A549 (cell line): ENCODE data around the gene CFAP46. TPM values are rescaled to one million over a fixed set of nuclear protein-coding genes. Genes with fewer than 3 reads are reported as not detected.
A peak's percentile ranks its signal among the peaks of the same experiment; 100 is the strongest.

Experiments used
- ATAC-seq, 2 experiments: fragments of 200-7000 bp in 1 of 2; fragments of >200 bp in 1 of 2; cut with Nextera tagmentation in 1 of 2; cut with Tn5 transposase in 1 of 2; 3 replicates each; pipeline versions ENCODE4 v1.8.0 to v1.9.1; 2018 to 2020; ENCODE audit warnings: mild to moderate bottlenecking in 1 of 2, moderate library complexity in 1 of 2
- CTCF ChIA-PET: fragments of 300-600 bp; sonication (Branson Sonifier 250); formaldehyde crosslinking; extraction: SDS; loops from one replicate; lab custom pipeline; 2021; ENCODE audit warnings: antibody characterized with exemption, inconsistent platforms; lab: Yijun Ruan, JAX
- POLR2A ChIA-PET: fragments of 350-600 bp; formaldehyde crosslinking; extraction: SDS; loops from one replicate; lab custom pipeline; 2021; ENCODE audit warnings: antibody characterized with exemption, inconsistent platforms; lab: Yijun Ruan, JAX
- DNase-seq, 2 experiments: peaks; one replicate each; pipeline versions ENCODE4 v3.0.0 to v3.0.0-alpha.2; 2011 to 2016; ENCODE audit warnings: low read depth in 1 of 2, low spot score in 1 of 2
- FAIRE-seq: peaks from 2 replicates; lab custom pipeline; 2011; peaks lifted over from hg19 to GRCh38; lab: Jason Lieb, UNC
- H3K27ac ChIP-seq, 2 experiments: fragments of >200 bp; sonication (Bioruptor Twin); formaldehyde crosslinking; 3 replicates each; pipeline ENCODE4 v1.5.1; 2016 to 2017
- H3K4me1 ChIP-seq: fragments of >200 bp; sonication (Bioruptor Twin); formaldehyde crosslinking; 3 replicates; pipeline ENCODE4 v1.6.1; 2016
- H3K4me2 ChIP-seq: fragments of >200 bp; sonication (Bioruptor Twin); formaldehyde crosslinking; 3 replicates; pipeline ENCODE4 v1.6.1; 2016
- H3K4me3 ChIP-seq: fragments of >200 bp; sonication (Bioruptor Twin); formaldehyde crosslinking; 3 replicates; pipeline ENCODE4 v1.5.1; 2016
- H3K9me3 ChIP-seq: fragments of >200 bp; sonication (Bioruptor Twin); formaldehyde crosslinking; 3 replicates; pipeline ENCODE4 v1.6.1; 2016
- CBX8 ChIP-seq: fragments of 200-600 bp; sonication (generic); IDR thresholded peaks from 2 replicates; pipeline ENCODE4 v1.6.1; 2016
- CEBPB ChIP-seq, 2 experiments: fragments of >200 bp in 1 of 2; sonication (Bioruptor Twin) in 1 of 2; formaldehyde crosslinking in 1 of 2; IDR thresholded peaks; 2 replicates each; pipeline ENCODE4 v1.6.1; 2012 to 2016
- CHD4 ChIP-seq: fragments of 200-600 bp; sonication (generic); IDR thresholded peaks from 2 replicates; pipeline ENCODE4 v1.6.1; 2016; ENCODE audit warnings: antibody characterized with exemption, mild to moderate bottlenecking, borderline replicate concordance
- E2F6 ChIP-seq: IDR thresholded peaks from 2 replicates; pipeline ENCODE4 v1.6.1; 2012; ENCODE audit warnings: low read depth, borderline replicate concordance
- EHMT2 ChIP-seq: fragments of 200-600 bp; sonication (generic); IDR thresholded peaks from 2 replicates; pipeline ENCODE4 v1.6.1; 2016; ENCODE audit warnings: antibody characterized with exemption, low read depth, mild to moderate bottlenecking, moderate library complexity
- EP300 ChIP-seq, 2 experiments: fragments of >200 bp; sonication (Bioruptor Twin); formaldehyde crosslinking; IDR thresholded peaks; 2 replicates in 1 of 2; 3 replicates in 1 of 2; pipeline ENCODE4 v1.6.1; 2016 to 2017
- ESRRA ChIP-seq: fragments of 150-350 bp; IDR thresholded peaks from 2 replicates; pipeline ENCODE4 v1.6.1; 2014; ENCODE audit warnings: mild to moderate bottlenecking, low read length, borderline replicate concordance
- FOSB ChIP-seq: fragments of 250-450 bp; sonication (Bioruptor Pico); IDR thresholded peaks from 2 replicates; pipeline ENCODE4 v1.5.0; 2020; ENCODE audit warnings: mild to moderate bottlenecking, moderate library complexity
- FOSL2 ChIP-seq, 2 experiments: fragments of 450-650 bp in 1 of 2; fragments of >200 bp in 1 of 2; sonication (Bioruptor Twin) in 1 of 2; formaldehyde crosslinking; IDR thresholded peaks; 2 replicates each; pipeline versions ENCODE4 v1.5.0 to v1.6.1; 2016 to 2020; ENCODE audit warnings: mild to moderate bottlenecking in 1 of 2, moderate library complexity in 1 of 2
- HES2 ChIP-seq: fragments of >200 bp; sonication (Bioruptor Twin); formaldehyde crosslinking; IDR thresholded peaks from 2 replicates; pipeline ENCODE4 v1.6.1; 2016
- HOXA7 ChIP-seq: fragments of 250-450 bp; sonication (Bioruptor Pico); IDR thresholded peaks from 2 replicates; pipeline ENCODE4 v1.5.0; 2020; ENCODE audit warnings: mild to moderate bottlenecking, moderate library complexity
- KDM5A ChIP-seq: fragments of 200-600 bp; sonication (generic); IDR thresholded peaks from 2 replicates; pipeline ENCODE4 v1.6.1; 2016; ENCODE audit warnings: antibody characterized with exemption, mild to moderate bottlenecking
- NPAS2 ChIP-seq: fragments of 250-450 bp; sonication (Bioruptor Pico); IDR thresholded peaks from 2 replicates; pipeline ENCODE4 v1.8.0; 2022; ENCODE audit warnings: mild to moderate bottlenecking, moderate library complexity, borderline replicate concordance
- POLR2AphosphoS2 ChIP-seq: conservative IDR thresholded peaks from 2 replicates; pipeline ENCODE4 v1.6.1; 2012; ENCODE audit warnings: low read length, improper control_type of control experiment, inconsistent platforms
- RCOR1 ChIP-seq: fragments of 150-350 bp; IDR thresholded peaks from 2 replicates; pipeline ENCODE4 v1.6.1; 2014; ENCODE audit warnings: antibody characterized with exemption, low read length, low read depth
- TP53 ChIP-seq: fragments of 250-450 bp; sonication (Bioruptor Pico); IDR thresholded peaks from 2 replicates; pipeline ENCODE4 v1.5.0; 2021; ENCODE audit warnings: mild to moderate bottlenecking, moderate library complexity
- ZC3H11A ChIP-seq: fragments of 450-650 bp; IDR thresholded peaks from 2 replicates; pipeline ENCODE4 v1.6.1; 2014; ENCODE audit warnings: antibody characterized with exemption, mild to moderate bottlenecking
- ZFP36 ChIP-seq: fragments of 450-650 bp; IDR thresholded peaks from 2 replicates; pipeline ENCODE4 v1.6.1; 2014; ENCODE audit warnings: borderline replicate concordance; ENCODE audit not compliant: partially characterized antibody
- ZNF302 ChIP-seq: fragments of 250-450 bp; sonication (Bioruptor Pico); IDR thresholded peaks from 2 replicates; pipeline ENCODE4 v1.9.0; 2021; ENCODE audit warnings: inconsistent platforms, mild to moderate bottlenecking, moderate library complexity
- ZSCAN20 ChIP-seq: fragments of 250-450 bp; sonication (Bioruptor Pico); IDR thresholded peaks from 2 replicates; pipeline ENCODE4 v1.8.0; 2022; ENCODE audit warnings: mild to moderate bottlenecking, moderate library complexity
- WGBS: methylation state at CpG from one replicate; pipeline ENCODE4 v1.1.6; 2017; ENCODE audit errors: missing lambda C conversion rate; 5-methylcytosine and 5-hydroxymethylcytosine counted together
- polyA plus RNA-seq, 4 experiments: library from polyadenylated mRNA; depleted of rRNA in 3 of 4; stranded (reverse); fragments of >200 nt; fragmentation: RNase III in 1 of 4; extraction: RNeasy Plus Mini Kit Qiagen cat#74134 plus additional on column Dnase treatment in 1 of 4; gene quantifications; 2 replicates in 3 of 4; 3 replicates in 1 of 4; pipeline ENCODE4 v1.2.3, GENCODE V29; 2011 to 2017
- TF ChIP-seq, protein P1 (sequence below): fragments of 450-650 bp; IDR thresholded peaks from 2 replicates; pipeline ENCODE4 v1.6.1; 2014; ENCODE audit warnings: antibody characterized with exemption
- TF ChIP-seq, protein P2 (sequence below): fragments of 250-450 bp; sonication (Bioruptor Pico); IDR thresholded peaks from 2 replicates; pipeline ENCODE4 v1.5.0; 2021; ENCODE audit warnings: mild to moderate bottlenecking, moderate library complexity, borderline replicate concordance
- TF ChIP-seq, protein P3 (sequence below): IDR thresholded peaks from 2 replicates; pipeline ENCODE4 v1.6.1; 2012

Gene CFAP46
- polyA plus RNA-seq, 2 of the 4 experiments (the other 2 are of a cell fraction), result 0.88 to 1.8 TPM

DNA sequence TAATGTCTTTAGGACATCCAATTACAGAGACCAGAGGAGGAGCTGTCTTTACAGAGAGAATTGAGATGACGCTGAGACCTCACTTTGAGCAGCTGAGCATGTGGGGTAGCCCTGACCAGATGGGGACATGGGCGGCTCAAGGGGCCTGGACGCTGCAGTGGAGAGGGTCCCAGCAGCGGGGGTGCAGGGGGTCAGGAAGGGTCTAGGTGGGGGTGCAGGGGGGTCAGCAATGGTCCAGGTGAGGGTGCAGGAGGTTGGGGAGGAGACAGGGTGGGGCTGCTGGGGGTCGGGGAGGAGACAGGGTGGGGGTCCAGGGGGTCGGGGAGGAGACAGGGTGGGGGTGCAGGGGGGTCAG is 43.2 kb upstream of the CFAP46 start:
- no peaks in the 10 kb centered on the region for H3K4me1 ChIP-seq
- no peaks in the 10 kb centered on the region for H3K9me3 ChIP-seq
- no peak overlapping the region for H3K4me3 ChIP-seq
- FAIRE-seq (no peak), DNase-seq (no peak), ATAC-seq (no peak)
- TF ChIP-seq HES2 (no peak), ZFP36 (no peak), HOXA7 (CRISPR knock-in tag) (no peak)
- POLR2A ChIA-PET, result no interaction called here
- CTCF ChIA-PET, result interaction anchor here (1.4 to 2.3 kb wide), 2 partner anchors 46 to 139 kb away, joined by 3 to 8 read pairs; no protein-coding TSS in a partner anchor
- WGBS, result 51% methylated on average over 4 of the region's 6 CpGs
- H3K4me2 ChIP-seq, result no peak overlapping the region
- no peak overlapping the region for H3K27ac ChIP-seq

DNA sequence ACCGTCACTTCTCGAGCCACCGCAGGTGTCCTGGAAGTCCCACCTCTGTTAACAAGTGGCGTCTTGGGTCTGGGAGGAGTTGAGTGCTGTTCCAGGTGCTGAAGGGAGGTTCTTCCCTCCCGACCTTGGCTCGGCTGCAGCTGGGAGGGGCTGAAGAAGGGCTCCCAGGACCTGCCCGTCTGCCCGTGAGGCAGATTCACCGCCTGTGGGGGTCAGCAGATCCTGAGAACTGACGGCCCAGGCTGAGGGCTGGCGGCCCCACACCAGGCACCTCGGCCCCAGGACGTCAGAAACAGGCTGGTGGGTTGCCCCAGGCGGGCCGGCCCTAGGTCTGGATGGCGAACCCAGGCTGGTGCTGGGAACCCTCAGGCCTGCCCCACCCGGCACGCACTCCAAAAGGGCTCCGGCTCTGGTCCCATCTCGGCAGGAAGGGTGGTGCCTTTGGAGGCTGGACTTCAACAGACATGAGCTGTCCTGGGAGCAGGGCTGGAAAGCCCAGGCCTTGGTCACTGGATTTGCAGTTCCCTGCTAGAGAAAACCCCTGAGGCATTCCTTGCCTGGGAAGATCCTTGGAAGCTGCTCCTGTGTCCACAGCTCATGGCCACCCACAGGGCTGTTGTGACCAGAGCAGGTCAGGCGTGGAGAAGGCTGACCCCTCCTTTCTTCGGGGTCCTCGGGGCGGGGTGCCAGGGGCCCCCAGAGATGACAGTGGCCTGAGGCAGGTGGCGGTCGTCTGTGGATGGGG is 42.6 kb upstream of the CFAP46 start:
- 46% methylated on average over 14 of the region's 26 CpGs for whole genome bisulfite sequencing
- H3K4me2 ChIP-seq, result no peak overlapping the region
- H3K4me3 ChIP-seq, result no peak overlapping the region
- TF ChIP-seq KDM5A (no peak), ZC3H11A (no peak)
- ChIA-PET POLR2A (no interaction called here), CTCF (interaction anchor here (1.2 to 2.3 kb wide), 3 partner anchors 45 to 140 kb away, joined by 3 to 8 read pairs (median 5); no protein-coding TSS in a partner anchor)
- H3K27ac ChIP-seq, result no peak overlapping the region
- no peaks in the 10 kb centered on the region for H3K9me3 ChIP-seq
- FAIRE-seq, result no peak
- H3K4me1 ChIP-seq, result no peaks in the 10 kb centered on the region
- no peak for DNase-seq
- ATAC-seq, result peak in 1 of 2 experiments; percentile 13; a peak in 3 of 6 replicates

DNA sequence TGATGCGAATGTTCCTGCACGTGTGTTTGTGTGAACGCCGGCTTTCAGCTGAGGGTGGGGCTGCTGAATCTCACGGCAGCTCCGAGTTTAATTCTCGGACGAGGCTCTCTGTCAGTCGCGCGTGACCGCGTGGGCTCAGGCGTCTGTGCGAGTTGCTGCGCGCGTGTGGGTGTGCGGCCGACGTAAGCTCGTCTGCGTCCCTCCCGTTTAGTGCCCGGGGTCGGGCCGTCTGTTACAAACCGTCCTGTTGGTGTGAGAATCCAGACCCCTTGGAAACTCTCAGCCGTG is 41.6 kb upstream of the CFAP46 start:
- POLR2A ChIA-PET, result no interaction called here
- H3K4me2 ChIP-seq, result no peak overlapping the region
- DNase-seq (no peak), ATAC-seq (no peak), FAIRE-seq (no peak)
- H3K27ac ChIP-seq, result no peak overlapping the region
- no peak overlapping the region for H3K4me3 ChIP-seq
- no peaks in the 10 kb centered on the region for H3K4me1 ChIP-seq
- TF ChIP-seq E2F6, result no peak
- no peak for TF ChIP-seq POLR2AphosphoS2
- no peak for TF ChIP-seq ZSCAN20
- TF ChIP-seq CBX8, result no peak
- TF ChIP-seq EP300 (IDR thresholded peaks at IDR 0.05), result no peak
- no peak for TF ChIP-seq ZNF302 (CRISPR knock-in tag)
- TF ChIP-seq, protein P1, sequence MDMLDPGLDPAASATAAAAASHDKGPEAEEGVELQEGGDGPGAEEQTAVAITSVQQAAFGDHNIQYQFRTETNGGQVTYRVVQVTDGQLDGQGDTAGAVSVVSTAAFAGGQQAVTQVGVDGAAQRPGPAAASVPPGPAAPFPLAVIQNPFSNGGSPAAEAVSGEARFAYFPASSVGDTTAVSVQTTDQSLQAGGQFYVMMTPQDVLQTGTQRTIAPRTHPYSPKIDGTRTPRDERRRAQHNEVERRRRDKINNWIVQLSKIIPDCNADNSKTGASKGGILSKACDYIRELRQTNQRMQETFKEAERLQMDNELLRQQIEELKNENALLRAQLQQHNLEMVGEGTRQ, result no peak
- no peak for TF ChIP-seq RCOR1
- no peak for TF ChIP-seq NPAS2 (CRISPR knock-in tag)
- 74% methylated on average over 29 of the region's 29 CpGs for WGBS
- H3K9me3 ChIP-seq, result no peaks in the 10 kb centered on the region
- CTCF ChIA-PET, result interaction anchor here (0.7 to 2.3 kb wide), 3 partner anchors 43 to 141 kb away, joined by 3 to 8 read pairs (median 5); no protein-coding TSS in a partner anchor

DNA sequence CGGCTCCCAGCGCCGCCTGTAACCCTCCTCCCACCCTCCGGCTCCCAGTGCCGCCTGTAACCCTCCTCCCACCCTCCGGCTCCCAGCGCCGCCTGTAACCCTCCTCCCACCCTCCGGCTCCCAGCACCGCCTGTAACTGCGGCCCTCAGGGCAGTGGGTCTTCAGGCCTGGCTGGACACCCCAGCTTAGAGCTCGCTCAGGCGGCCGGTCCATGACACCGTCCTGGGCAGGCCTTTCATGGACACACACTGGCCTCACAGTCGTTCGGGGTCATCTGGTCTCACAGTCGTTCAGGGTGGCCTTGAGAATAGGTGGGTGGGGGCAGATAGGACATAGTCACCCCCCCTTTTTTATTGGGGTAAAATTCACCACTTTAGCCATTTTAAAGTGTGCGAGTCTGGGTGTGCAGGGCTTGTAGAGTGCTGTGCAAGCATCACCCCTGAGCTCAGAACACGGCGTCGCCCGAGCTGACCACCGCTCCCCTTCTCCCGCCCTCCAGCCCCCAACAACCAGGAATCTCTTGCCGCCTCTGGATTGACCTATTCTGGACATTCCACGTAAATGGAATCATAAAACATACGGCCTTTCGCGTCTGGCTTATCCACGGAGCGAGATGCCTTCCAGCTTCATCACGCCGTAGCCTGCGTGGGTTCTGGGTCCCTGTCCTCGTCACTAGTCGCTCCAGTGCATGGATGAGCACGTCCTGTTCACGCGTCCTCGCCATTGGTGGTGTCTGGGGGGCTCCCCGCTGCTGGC is 41.1 kb upstream of the CFAP46 start:
- Histone ChIP-seq H3K4me3 (no peak overlapping the region), H3K4me1 (no peaks in the 10 kb centered on the region), H3K4me2 (no peak overlapping the region), H3K9me3 (no peaks in the 10 kb centered on the region), H3K27ac (no peak overlapping the region)
- DNase-seq, result no peak
- no peak for ATAC-seq
- 68% methylated on average over 26 of the region's 42 CpGs for WGBS
- ChIA-PET CTCF (interaction anchor here (0.7 to 1.2 kb wide), 2 partner anchors 44 to 141 kb away, joined by 3 to 5 read pairs; no protein-coding TSS in a partner anchor), POLR2A (no interaction called here)
- no peak for FAIRE-seq
- TF ChIP-seq CHD4 (no peak), EHMT2 (no peak), CEBPB (IDR thresholded peaks at IDR 0.05) (no peak), ZSCAN20 (no peak), FOSL2 (IDR thresholded peaks at IDR 0.05) (no peak), FOSL2 (CRISPR knock-in tag; IDR thresholded peaks at IDR 0.05) (no peak), FOSB (CRISPR knock-in tag) (no peak), ESRRA (no peak), TP53 (CRISPR knock-in tag) (no peak)
- TF ChIP-seq, protein P2, sequence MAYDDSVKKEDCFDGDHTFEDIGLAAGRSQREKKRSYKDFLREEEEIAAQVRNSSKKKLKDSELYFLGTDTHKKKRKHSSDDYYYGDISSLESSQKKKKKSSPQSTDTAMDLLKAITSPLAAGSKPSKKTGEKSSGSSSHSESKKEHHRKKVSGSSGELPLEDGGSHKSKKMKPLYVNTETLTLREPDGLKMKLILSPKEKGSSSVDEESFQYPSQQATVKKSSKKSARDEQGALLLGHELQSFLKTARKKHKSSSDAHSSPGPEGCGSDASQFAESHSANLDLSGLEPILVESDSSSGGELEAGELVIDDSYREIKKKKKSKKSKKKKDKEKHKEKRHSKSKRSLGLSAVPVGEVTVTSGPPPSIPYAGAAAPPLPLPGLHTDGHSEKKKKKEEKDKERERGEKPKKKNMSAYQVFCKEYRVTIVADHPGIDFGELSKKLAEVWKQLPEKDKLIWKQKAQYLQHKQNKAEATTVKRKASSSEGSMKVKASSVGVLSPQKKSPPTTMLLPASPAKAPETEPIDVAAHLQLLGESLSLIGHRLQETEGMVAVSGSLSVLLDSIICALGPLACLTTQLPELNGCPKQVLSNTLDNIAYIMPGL, result no peak
- TF ChIP-seq, protein P3, sequence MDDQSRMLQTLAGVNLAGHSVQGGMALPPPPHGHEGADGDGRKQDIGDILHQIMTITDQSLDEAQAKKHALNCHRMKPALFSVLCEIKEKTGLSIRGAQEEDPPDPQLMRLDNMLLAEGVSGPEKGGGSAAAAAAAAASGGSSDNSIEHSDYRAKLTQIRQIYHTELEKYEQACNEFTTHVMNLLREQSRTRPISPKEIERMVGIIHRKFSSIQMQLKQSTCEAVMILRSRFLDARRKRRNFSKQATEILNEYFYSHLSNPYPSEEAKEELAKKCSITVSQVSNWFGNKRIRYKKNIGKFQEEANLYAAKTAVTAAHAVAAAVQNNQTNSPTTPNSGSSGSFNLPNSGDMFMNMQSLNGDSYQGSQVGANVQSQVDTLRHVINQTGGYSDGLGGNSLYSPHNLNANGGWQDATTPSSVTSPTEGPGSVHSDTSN, result no peak
